Lung (tissue), 12 donors: ENCODE measurements around the gene STEAP3. TPM values are rescaled to one million over a fixed set of nuclear protein-coding genes. Genes with fewer than 3 reads are reported as not detected.

Experiments used
- ATAC-seq: fragments of 200-7000 bp; cut with Tn5 transposase; one replicate; pipeline ENCODE4 v1.9.1; 2020; ENCODE audit warnings: moderate number of reproducible peaks; ENCODE audit not compliant: insufficient read depth, low FRiP score
- DNase-seq, 3 donors: peaks; one replicate each; pipeline ENCODE4 v3.0.0-alpha.2; 2013 to 2017
- H3K27ac ChIP-seq, 2 donors: one replicate each; pipeline ENCODE4 v1.5.1; 2013; ENCODE audit warnings: mild to moderate bottlenecking in 2 of 2, moderate library complexity in 2 of 2, control low read depth in 1 of 2, inconsistent platforms in 1 of 2, low read depth in 1 of 2, low read length in 1 of 2
- H3K27me3 ChIP-seq, 3 donors: one replicate each; pipeline ENCODE4 v1.5.1; 2013; ENCODE audit warnings: low read length in 2 of 3; ENCODE audit not compliant: control insufficient read depth in 3 of 3, insufficient read depth in 3 of 3
- H3K36me3 ChIP-seq, 4 donors: one replicate each; pipeline ENCODE4 v1.5.1; 2013; ENCODE audit warnings: low read length in 4 of 4, mild to moderate bottlenecking in 1 of 4, moderate library complexity in 1 of 4; ENCODE audit not compliant: control insufficient read depth in 4 of 4, insufficient read depth in 4 of 4
- H3K4me1 ChIP-seq, 5 donors: one replicate each; pipeline ENCODE4 v1.5.1; 2013; ENCODE audit warnings: low read length in 5 of 5, mild to moderate bottlenecking in 2 of 5, moderate library complexity in 1 of 5; ENCODE audit not compliant: control insufficient read depth in 5 of 5, insufficient read depth in 5 of 5
- H3K4me3 ChIP-seq: one replicate; pipeline ENCODE4 v1.5.1; 2013; ENCODE audit warnings: mild to moderate bottlenecking, control low read depth, moderate library complexity
- H3K9ac ChIP-seq, 2 donors: one replicate each; pipeline ENCODE4 v1.5.1; 2013; ENCODE audit warnings: low read length in 2 of 2, control low read depth in 1 of 2; ENCODE audit not compliant: insufficient read depth in 1 of 2
- H3K9me3 ChIP-seq, 4 donors: one replicate each; pipeline ENCODE4 v1.5.1; 2013; ENCODE audit warnings: low read length in 3 of 4, mild to moderate bottlenecking in 1 of 4, moderate library complexity in 1 of 4; ENCODE audit not compliant: control insufficient read depth in 4 of 4, insufficient read depth in 3 of 4
- CTCF ChIP-seq: IDR thresholded peaks from 2 replicates; pipeline ENCODE4 v1.5.1; 2012; ENCODE audit warnings: mild to moderate bottlenecking; ENCODE audit errors: control extremely low read depth, extremely low read depth
- WGBS, 2 donors: extraction: QIAGEN DNeasy Blood & Tissue Kit; methylation state at CpG; one replicate each; pipeline ENCODE4 v1.1.7; 2013; 5-methylcytosine and 5-hydroxymethylcytosine counted together
- polyA plus RNA-seq, 2 donors: library from polyadenylated mRNA; stranded (reverse); fragments of 200-250 nt; gene quantifications; one replicate each; pipeline ENCODE4 v1.2.1, GENCODE V29; 2013
- total RNA-seq, 2 donors: library from RNA; depleted of rRNA in 1 of 2; stranded (reverse); fragments of >200 nt in 1 of 2; gene quantifications; one replicate each; pipeline ENCODE4 v1.2.1, GENCODE V29; 2014 to 2021
- donor health status: control.
- donor health status: control.
- donor health status: Bipolar disorder and iron deficiency.
- donor health status: healthy.
- donor health status: DM: yes; HTN: yes; CAD: no.

Gene STEAP3
- total and polyA plus RNA-seq, 4 donors: 4.3 to 47.8 (median 20.1) TPM

DNA sequence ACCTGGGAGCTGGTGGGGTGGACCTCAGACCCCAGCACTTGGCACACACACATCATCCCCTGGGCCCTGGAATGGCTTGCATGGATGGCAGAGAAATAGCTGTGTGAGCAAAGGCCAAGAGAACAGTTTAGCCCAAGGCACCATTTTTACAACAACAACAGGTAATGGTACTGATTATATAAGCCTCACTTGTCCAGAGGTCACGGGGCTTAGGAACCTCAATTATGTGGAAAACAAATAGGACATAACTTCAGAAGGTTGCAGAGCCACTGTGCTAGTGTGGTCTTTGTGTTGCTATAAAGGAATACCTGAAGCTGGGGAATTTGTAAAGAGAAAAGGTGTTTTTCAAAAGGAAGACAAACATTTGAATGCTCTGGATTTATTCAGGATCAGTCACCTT lies 13.2 kb downstream of the STEAP3 start:
- WGBS, 2 donors: 76% methylated on average over 1 of the region's 1 CpG
- H3K4me3 ChIP-seq: no peak overlapping the region
- DNase-seq: no peak
- no peak overlapping the region for H3K9ac ChIP-seq
- H3K9me3 ChIP-seq: no peaks in the 10 kb centered on the region
- TF ChIP-seq CTCF: no peak
- peaks cover 0 to 8% (median 0%) of the 10 kb centered on the region in 5 donors for H3K4me1 ChIP-seq
- ATAC-seq: no peak
- H3K36me3 ChIP-seq: no peaks in the 10 kb centered on the region
- no peaks in the 10 kb centered on the region for H3K27me3 ChIP-seq
- no peak overlapping the region for H3K27ac ChIP-seq

- 67 to 78% methylated on average over 15 of the region's 15 CpGs for WGBS, 2 donors
- peaks cover 0 to 3% (median 0%) of the 10 kb centered on the region in 4 donors for H3K9me3 ChIP-seq
- peak; percentile 64 for ATAC-seq
- H3K27me3 ChIP-seq: no peaks in the 10 kb centered on the region
- no peaks in the 10 kb centered on the region for H3K36me3 ChIP-seq
- no peak overlapping the region for H3K9ac ChIP-seq
- no peak overlapping the region for H3K4me3 ChIP-seq
- H3K27ac ChIP-seq: peak overlapping the region in 1 of 2 donors; percentile 87
- peaks cover 0 to 10% (median 3%) of the 10 kb centered on the region in 5 donors for H3K4me1 ChIP-seq
- TF ChIP-seq CTCF: no peak
- DNase-seq: peak; percentile 43 to 63 (median 55)
Observed at GRCh38 chr2:119240311-119241204, 16.9 kb downstream of the STEAP3 start.

GRCh38 chr2:119241205-119241532 lies 17.5 kb downstream of the STEAP3 start:
- Histone ChIP-seq H3K27me3 (no peaks in the 10 kb centered on the region), H3K4me3 (no peak overlapping the region), H3K4me1 (peaks cover 0 to 10% (median 3%) of the 10 kb centered on the region in 5 donors), H3K36me3 (peaks cover 0 to 2% (median 0%) of the 10 kb centered on the region in 4 donors), H3K9ac (no peak overlapping the region), H3K27ac (no peak overlapping the region), H3K9me3 (peaks cover 0 to 5% (median 0%) of the 10 kb centered on the region in 4 donors)
- WGBS, 2 donors: 77 to 89% methylated on average over 5 of the region's 5 CpGs
- ATAC-seq (no peak), DNase-seq (no peak)
- no peak for TF ChIP-seq CTCF
